GM12878 (cell line): ENCODE results near the gene UGT2A3. TPM values are rescaled to one million over a fixed set of nuclear protein-coding genes. Genes with fewer than 3 reads are reported as not detected.

Experiments
- ATAC-seq: fragments of 200-7000 bp; cut with Tn5 transposase; 3 replicates; pipeline ENCODE4 v1.9.1; 2020; ENCODE audit warnings: mild to moderate bottlenecking, moderate library complexity
- BruUV-seq: library from RNA; stranded (reverse); fragments of 400-500 nt; replicated peaks from 2 replicates; lab custom pipeline; 2021; lab: Mats Ljungman, UMichigan
- CTCF ChIA-PET: fragments of 300-600 bp; sonication (Branson Sonifier 250); formaldehyde crosslinking; extraction: SDS; loops from one replicate; lab custom pipeline; 2021; ENCODE audit warnings: inconsistent platforms; lab: Yijun Ruan, JAX
- POLR2A ChIA-PET: fragments of 350-600 bp; formaldehyde crosslinking; extraction: SDS; loops from one replicate; lab custom pipeline; 2021; ENCODE audit warnings: inconsistent platforms; lab: Charles Lee
- RAD21 ChIA-PET: fragments of 300-600 bp; sonication (Branson Sonifier 250); formaldehyde crosslinking; loops from one replicate; lab custom pipeline; 2023; ENCODE audit warnings: antibody characterized with exemption; ENCODE audit not compliant: unreplicated experiment; lab: Charles Lee
- SMC1A ChIA-PET: fragments of 300-600 bp; sonication (Branson Sonifier 250); formaldehyde crosslinking; loops from one replicate; lab custom pipeline; 2023; ENCODE audit not compliant: unreplicated experiment, uncharacterized antibody; lab: Charles Lee
- DNase-seq: peaks from one replicate; pipeline ENCODE4 v3.0.0-alpha.2; 2011; ENCODE audit warnings: low read depth, low spot score
- FAIRE-seq: peaks from 3 replicates; lab custom pipeline; 2011; peaks lifted over from hg19 to GRCh38; lab: Jason Lieb, UNC
- H2AFZ ChIP-seq: 2 replicates; pipeline ENCODE4 v1.6.0; 2011; ENCODE audit warnings: low read depth, low read length, control low read depth; ENCODE audit not compliant: control insufficient read depth
- H3K27ac ChIP-seq: 2 replicates; pipeline ENCODE4 v1.5.1; 2011; ENCODE audit warnings: control low read depth; ENCODE audit not compliant: control insufficient read depth, insufficient read depth
- H3K27me3 ChIP-seq, 2 experiments: replicated peaks in 1 of 2; 2 replicates each; pipeline versions ENCODE4 v1.6.0 to v1.6.1; 2011; ENCODE audit warnings: low read length in 1 of 2; ENCODE audit not compliant: control insufficient read depth in 2 of 2, insufficient read depth in 2 of 2
- H3K36me3 ChIP-seq, 2 experiments: 2 replicates each; pipeline ENCODE4 v1.5.1; 2011; ENCODE audit warnings: low read length in 1 of 2; ENCODE audit not compliant: control insufficient read depth in 2 of 2, insufficient read depth in 2 of 2
- H3K4me1 ChIP-seq: 2 replicates; pipeline ENCODE4 v1.6.1; 2011; ENCODE audit warnings: mild to moderate bottlenecking, low read length, moderate library complexity, mixed read lengths; ENCODE audit not compliant: control insufficient read depth, insufficient read depth
- H3K4me2 ChIP-seq: 2 replicates; pipeline ENCODE4 v1.6.0; 2011; ENCODE audit warnings: control low read depth; ENCODE audit not compliant: control insufficient read depth, insufficient read depth
- H3K4me3 ChIP-seq: fragments of 200-600 bp; sonication (generic); 2 replicates; pipeline ENCODE4 v1.5.1; 2016
- H3K79me2 ChIP-seq: 2 replicates; pipeline ENCODE4 v1.6.0; 2011; ENCODE audit warnings: low read length; ENCODE audit not compliant: control insufficient read depth, insufficient read depth
- H3K9ac ChIP-seq: 2 replicates; pipeline ENCODE4 v1.8.0; 2011; ENCODE audit warnings: low read length, control low read depth, mixed read lengths; ENCODE audit not compliant: control insufficient read depth, insufficient read depth
- H3K9me3 ChIP-seq: replicated peaks from 3 replicates; pipeline ENCODE4 v1.5.1; 2011; ENCODE audit warnings: mild to moderate bottlenecking, low read length; ENCODE audit not compliant: control insufficient read depth, insufficient read depth
- H4K20me1 ChIP-seq: 2 replicates; pipeline ENCODE4 v1.6.0; 2011; ENCODE audit not compliant: control insufficient read depth, insufficient read depth
- CUX1 ChIP-seq: IDR thresholded peaks from 2 replicates; pipeline ENCODE4 v1.6.1; 2012; ENCODE audit warnings: improper control_type of control experiment, low read depth, low read length; ENCODE audit not compliant: insufficient replicate concordance
- E4F1 ChIP-seq: fragments of 450-650 bp; IDR thresholded peaks from 2 replicates; pipeline ENCODE4 v1.6.1; 2018; ENCODE audit warnings: borderline replicate concordance, mild to moderate bottlenecking; ENCODE audit not compliant: partially characterized antibody
- ETV6 ChIP-seq, 2 experiments: fragments of 450-650 bp in 1 of 2; IDR thresholded peaks in 1 of 2; conservative IDR thresholded peaks in 1 of 2; 2 replicates each; pipeline ENCODE4 v1.6.1; 2014; ENCODE audit warnings: antibody characterized with exemption in 1 of 2, borderline replicate concordance in 1 of 2, low read depth in 1 of 2, mild to moderate bottlenecking in 1 of 2, moderate library complexity in 1 of 2
- HDAC2 ChIP-seq: fragments of 200-600 bp; sonication (generic); IDR thresholded peaks from 2 replicates; pipeline ENCODE4 v1.6.1; 2017
- MEF2A ChIP-seq: IDR thresholded peaks from 2 replicates; pipeline ENCODE4 v1.6.1; 2011; ENCODE audit warnings: low read depth, mild to moderate bottlenecking, low read length, moderate library complexity; ENCODE audit not compliant: insufficient read depth
- MYB ChIP-seq: fragments of 150-350 bp; IDR thresholded peaks from 2 replicates; pipeline ENCODE4 v1.6.1; 2014; ENCODE audit warnings: mild to moderate bottlenecking, low read depth, low read length, borderline replicate concordance
- SPI1 ChIP-seq: IDR thresholded peaks from 2 replicates; pipeline ENCODE4 v1.6.1; 2011; ENCODE audit warnings: low read depth, mild to moderate bottlenecking, low read length, moderate library complexity, borderline replicate concordance; ENCODE audit not compliant: insufficient read depth
- YY1 ChIP-seq: IDR thresholded peaks from 2 replicates; pipeline ENCODE4 v1.6.1; 2011; ENCODE audit warnings: low read depth, mild to moderate bottlenecking, low read length
- WGBS: methylation state at CpG from one replicate; pipeline ENCODE4 v1.1.6; 2016; ENCODE audit warnings: low lambda C conversion rate; ENCODE audit not compliant: insufficient replicate concordance, insufficient coverage; ENCODE audit errors: missing lambda C conversion rate; 5-methylcytosine and 5-hydroxymethylcytosine counted together
- in situ Hi-C: fragments of 300-500 bp; cut with MboI; formaldehyde crosslinking; loops from 9 replicates; pipeline ENCODE4 v1.14.3; 2018; ENCODE audit warnings: mixed read lengths
- intact Hi-C: fragments of 100-400 bp; cut with micrococcal nuclease; formaldehyde crosslinking; loops from one replicate; pipeline ENCODE4 v1.14.2; 2022; ENCODE audit not compliant: unreplicated experiment
- polyA plus RNA-seq, 11 experiments: library from polyadenylated mRNA; depleted of rRNA in 4 of 11; unstranded in 6 of 11; stranded (reverse) in 5 of 11; fragments of >200 nt; fragmentation: Nextera tagmentation in 4 of 11; fragmentation: Illumina TruSeq in 1 of 11; extraction: Ambion mirVana in 4 of 11; extraction: Trizol in 1 of 11; gene quantifications; 1 replicate in 1 of 11; 2 replicates in 10 of 11; pipeline versions ENCODE4 v1.2.1 to v1.2.3, GENCODE V29; 2011 to 2016; ENCODE audit warnings: inconsistent platforms in 2 of 11, missing spikeins in 2 of 11, low read depth in 1 of 11
- total RNA-seq, 4 experiments: library from RNA; depleted of rRNA in 3 of 4; stranded (reverse); fragments of >200 nt in 3 of 4; fragmentation: Illumina TruSeq in 1 of 4; extraction: Trizol in 1 of 4; gene quantifications; 2 replicates each; pipeline versions ENCODE4 v1.2.1 to v1.2.3, GENCODE V29; 2013 to 2021
- TF ChIP-seq, protein P1 (sequence below): fragments of 450-650 bp; formaldehyde crosslinking; IDR thresholded peaks from 2 replicates; pipeline ENCODE4 v1.4.0; 2022; ENCODE audit warnings: mild to moderate bottlenecking, moderate library complexity

Gene UGT2A3
- total and polyA plus RNA-seq, 10 of the 15 experiments (the other 5 are each of a cell fraction or from before 2014, with no cell fraction given), result 0.04 to 0.18 (median 0.09) TPM; not detected in 2

- ATAC-seq (no peak), FAIRE-seq (no peak), DNase-seq (no peak)
- H3K4me1 ChIP-seq, result no peaks in the 10 kb centered on the region
- no TSS peak for BruUV-seq
- ChIA-PET SMC1A (interaction anchor here (0.7 to 2.6 kb wide), 27 partner anchors 9 to 264 kb away, joined by 3 to 40 read pairs (median 4); partner anchors contain the start of gene UGT2A3), POLR2A (interaction anchor here (1.0 to 1.7 kb wide), 3 partner anchors 48 to 152 kb away, joined by 3 to 4 read pairs (median 3); no protein-coding TSS in a partner anchor), CTCF (interaction anchor here (0.6 to 3.1 kb wide), 19 partner anchors 10 to 264 kb away, joined by 3 to 42 read pairs (median 6); partner anchors contain the start of gene UGT2A3), RAD21 (interaction anchor here (0.9 to 3.1 kb wide), 15 partner anchors 8 to 407 kb away, joined by 3 to 29 read pairs (median 5); partner anchors contain the start of genes UGT2A3 and UGT2B7)
- intact Hi-C loops, result loop anchor here (2.0 to 10.0 kb wide), 3 partner anchors 153 to 631 kb away; no protein-coding TSS in a partner anchor
- H3K4me3 ChIP-seq, result no peak overlapping the region
- H2AFZ ChIP-seq, result no peak overlapping the region
- H3K9me3 ChIP-seq, result no peaks in the 10 kb centered on the region
- WGBS, result 50% methylated on average over 2 of the region's 2 CpGs
- H3K79me2 ChIP-seq, result no peaks in the 10 kb centered on the region
- H3K27ac ChIP-seq, result no peak overlapping the region
- in situ Hi-C loops, result loop anchor here (10.0 kb wide), 1 partner anchor 269 kb away; no protein-coding TSS in a partner anchor
- H3K36me3 ChIP-seq, result no peaks in the 10 kb centered on the region
- H3K9ac ChIP-seq, result no peak overlapping the region
- no peaks in the 10 kb centered on the region for H4K20me1 ChIP-seq
- no peaks in the 10 kb centered on the region for H3K27me3 ChIP-seq
- no peak overlapping the region for H3K4me2 ChIP-seq
- TF ChIP-seq MEF2A (no peak), YY1 (no peak), HDAC2 (no peak), E4F1 (no peak), ETV6 (conservative IDR thresholded peaks at IDR 0.05 in 1 of 2, IDR thresholded peaks at IDR 0.05 in 1 of 2; ENCODE audit: borderline replicate concordance in 1 of 2, low read depth in 1 of 2) (no peak), SPI1 (no peak), MYB (no peak), CUX1 (no peak)
- TF ChIP-seq, protein P1, sequence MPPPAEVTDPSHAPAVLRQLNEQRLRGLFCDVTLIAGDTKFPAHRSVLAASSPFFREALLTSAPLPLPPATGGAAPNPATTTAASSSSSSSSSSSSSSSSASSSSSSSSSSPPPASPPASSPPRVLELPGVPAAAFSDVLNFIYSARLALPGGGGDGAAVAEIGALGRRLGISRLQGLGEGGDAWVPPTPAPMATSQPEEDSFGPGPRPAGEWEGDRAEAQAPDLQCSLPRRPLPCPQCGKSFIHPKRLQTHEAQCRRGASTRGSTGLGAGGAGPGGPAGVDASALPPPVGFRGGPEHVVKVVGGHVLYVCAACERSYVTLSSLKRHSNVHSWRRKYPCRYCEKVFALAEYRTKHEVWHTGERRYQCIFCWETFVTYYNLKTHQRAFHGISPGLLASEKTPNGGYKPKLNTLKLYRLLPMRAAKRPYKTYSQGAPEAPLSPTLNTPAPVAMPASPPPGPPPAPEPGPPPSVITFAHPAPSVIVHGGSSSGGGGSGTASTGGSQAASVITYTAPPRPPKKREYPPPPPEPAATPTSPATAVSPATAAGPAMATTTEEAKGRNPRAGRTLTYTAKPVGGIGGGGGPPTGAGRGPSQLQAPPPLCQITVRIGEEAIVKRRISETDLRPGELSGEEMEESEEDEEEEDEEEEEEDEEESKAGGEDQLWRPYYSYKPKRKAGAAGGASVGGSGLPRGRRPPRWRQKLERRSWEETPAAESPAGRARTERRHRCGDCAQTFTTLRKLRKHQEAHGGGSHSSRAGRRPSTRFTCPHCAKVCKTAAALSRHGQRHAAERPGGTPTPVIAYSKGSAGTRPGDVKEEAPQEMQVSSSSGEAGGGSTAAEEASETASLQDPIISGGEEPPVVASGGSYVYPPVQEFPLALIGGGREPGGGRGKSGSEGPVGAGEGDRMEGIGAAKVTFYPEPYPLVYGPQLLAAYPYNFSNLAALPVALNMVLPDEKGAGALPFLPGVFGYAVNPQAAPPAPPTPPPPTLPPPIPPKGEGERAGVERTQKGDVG (CRISPR knock-in tag), result no peak
Measured at GRCh38 chr4:68905598-68905938, 46.0 kb downstream of the UGT2A3 start.
